ENCODE measurements around the gene PRELID3B. TPM values are rescaled to one million over a fixed set of nuclear protein-coding genes. Genes with fewer than 3 reads are reported as not detected.

The PRELID3B gene
- total and polyA plus RNA-seq, 2 of the 13 experiments (the other 11 are each of a cell fraction or from before 2014, with no cell fraction given) = 23.3 to 42.6 TPM

DNA sequence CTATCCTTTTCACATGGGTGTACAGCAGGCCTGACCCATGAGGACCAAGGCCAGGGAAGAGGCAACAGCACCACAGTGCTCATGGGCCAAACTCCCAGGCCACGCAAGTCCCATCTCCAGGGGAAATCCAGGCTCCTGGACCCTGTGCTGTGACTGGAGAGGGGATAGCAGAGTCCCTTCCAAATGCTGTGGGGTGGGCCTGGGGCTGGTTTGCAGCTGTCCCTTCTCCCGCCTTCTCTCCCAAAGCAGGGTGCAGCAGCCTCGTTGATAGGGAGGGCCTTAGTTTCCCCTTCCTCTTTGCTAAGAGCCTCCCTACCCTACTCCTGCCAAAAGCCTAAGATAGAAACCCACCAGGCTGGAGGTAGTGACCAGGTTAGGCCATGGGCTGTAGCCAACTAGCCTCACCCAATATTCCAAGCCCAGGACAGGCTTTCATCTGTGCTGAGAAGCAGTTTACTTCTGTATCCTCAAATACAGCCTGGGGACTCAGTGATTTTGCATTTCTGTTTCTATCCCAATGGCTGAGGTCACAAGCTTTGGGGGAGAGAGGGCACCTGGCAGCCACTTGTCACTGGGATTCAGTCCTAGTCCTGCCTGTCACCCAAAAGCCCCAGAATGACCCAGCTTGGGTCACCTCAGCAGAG is 36.9 kb downstream of the PRELID3B start (continued):
- 0 out of 2 replicates have a peak, but pooled peaks have one; percentile 1 for TF ChIP-seq ZSCAN29 (CRISPR knock-in tag; conservative IDR thresholded peaks at IDR 0.05)
- no peak for TF ChIP-seq HDAC1 (CRISPR knock-in tag; IDR thresholded peaks at IDR 0.05)
- no peak for TF ChIP-seq SRF (IDR thresholded peaks at IDR 0.05; ENCODE audit: low read depth, low read length)
- TF ChIP-seq ZNF737 (CRISPR knock-in tag; IDR thresholded peaks at IDR 0.05; ENCODE audit: borderline replicate concordance) = 0 out of 2 replicates have a peak, but pooled peaks have one; percentile 53
- TF ChIP-seq TCF7L2 (IDR thresholded peaks at IDR 0.05; ENCODE audit: low read depth, low read length) = no peak
- TF ChIP-seq, protein P1, sequence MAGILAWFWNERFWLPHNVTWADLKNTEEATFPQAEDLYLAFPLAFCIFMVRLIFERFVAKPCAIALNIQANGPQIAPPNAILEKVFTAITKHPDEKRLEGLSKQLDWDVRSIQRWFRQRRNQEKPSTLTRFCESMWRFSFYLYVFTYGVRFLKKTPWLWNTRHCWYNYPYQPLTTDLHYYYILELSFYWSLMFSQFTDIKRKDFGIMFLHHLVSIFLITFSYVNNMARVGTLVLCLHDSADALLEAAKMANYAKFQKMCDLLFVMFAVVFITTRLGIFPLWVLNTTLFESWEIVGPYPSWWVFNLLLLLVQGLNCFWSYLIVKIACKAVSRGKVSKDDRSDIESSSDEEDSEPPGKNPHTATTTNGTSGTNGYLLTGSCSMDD (CRISPR knock-in tag; IDR thresholded peaks at IDR 0.05) = no peak
- TF ChIP-seq, protein P2, sequence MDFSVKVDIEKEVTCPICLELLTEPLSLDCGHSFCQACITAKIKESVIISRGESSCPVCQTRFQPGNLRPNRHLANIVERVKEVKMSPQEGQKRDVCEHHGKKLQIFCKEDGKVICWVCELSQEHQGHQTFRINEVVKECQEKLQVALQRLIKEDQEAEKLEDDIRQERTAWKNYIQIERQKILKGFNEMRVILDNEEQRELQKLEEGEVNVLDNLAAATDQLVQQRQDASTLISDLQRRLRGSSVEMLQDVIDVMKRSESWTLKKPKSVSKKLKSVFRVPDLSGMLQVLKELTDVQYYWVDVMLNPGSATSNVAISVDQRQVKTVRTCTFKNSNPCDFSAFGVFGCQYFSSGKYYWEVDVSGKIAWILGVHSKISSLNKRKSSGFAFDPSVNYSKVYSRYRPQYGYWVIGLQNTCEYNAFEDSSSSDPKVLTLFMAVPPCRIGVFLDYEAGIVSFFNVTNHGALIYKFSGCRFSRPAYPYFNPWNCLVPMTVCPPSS (IDR thresholded peaks at IDR 0.05) = no peak
- TF ChIP-seq, protein P3, sequence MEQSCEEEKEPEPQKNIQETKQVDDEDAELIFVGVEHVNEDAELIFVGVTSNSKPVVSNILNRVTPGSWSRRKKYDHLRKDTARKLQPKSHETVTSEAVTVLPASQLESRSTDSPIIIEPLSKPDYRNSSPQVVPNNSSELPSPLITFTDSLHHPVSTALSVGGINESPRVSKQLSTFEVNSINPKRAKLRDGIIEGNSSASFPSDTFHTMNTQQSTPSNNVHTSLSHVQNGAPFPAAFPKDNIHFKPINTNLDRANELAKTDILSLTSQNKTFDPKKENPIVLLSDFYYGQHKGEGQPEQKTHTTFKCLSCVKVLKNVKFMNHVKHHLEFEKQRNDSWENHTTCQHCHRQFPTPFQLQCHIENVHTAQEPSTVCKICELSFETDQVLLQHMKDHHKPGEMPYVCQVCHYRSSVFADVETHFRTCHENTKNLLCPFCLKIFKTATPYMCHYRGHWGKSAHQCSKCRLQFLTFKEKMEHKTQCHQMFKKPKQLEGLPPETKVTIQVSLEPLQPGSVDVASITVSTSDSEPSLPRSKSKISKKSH (CRISPR knock-in tag; IDR thresholded peaks at IDR 0.05; ENCODE audit: borderline replicate concordance) = peak; percentile 81; the same call in 1 of the 2 replicates
- no peak for TF ChIP-seq KLF6 (CRISPR knock-in tag; IDR thresholded peaks at IDR 0.05)
- peak; percentile 72; the same call in 1 of the 2 replicates for TF ChIP-seq GFI1 (CRISPR knock-in tag; IDR thresholded peaks at IDR 0.05; ENCODE audit: borderline replicate concordance)
- TF ChIP-seq SETDB1 (CRISPR knock-in tag; IDR thresholded peaks at IDR 0.05; ENCODE audit: borderline replicate concordance) = no peak
- TF ChIP-seq ZNF775 (CRISPR knock-in tag; IDR thresholded peaks at IDR 0.05; ENCODE audit: borderline replicate concordance) = no peak
- TF ChIP-seq, protein P4, sequence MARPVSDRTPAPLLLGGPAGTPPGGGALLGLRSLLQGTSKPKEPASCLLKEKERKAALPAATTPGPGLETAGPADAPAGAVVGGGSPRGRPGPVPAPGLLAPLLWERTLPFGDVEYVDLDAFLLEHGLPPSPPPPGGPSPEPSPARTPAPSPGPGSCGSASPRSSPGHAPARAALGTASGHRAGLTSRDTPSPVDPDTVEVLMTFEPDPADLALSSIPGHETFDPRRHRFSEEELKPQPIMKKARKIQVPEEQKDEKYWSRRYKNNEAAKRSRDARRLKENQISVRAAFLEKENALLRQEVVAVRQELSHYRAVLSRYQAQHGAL (CRISPR knock-in tag; IDR thresholded peaks at IDR 0.05; ENCODE audit: not compliant biosample characterization) = no peak
- no peak for TF ChIP-seq GABPB1 (CRISPR knock-in tag; IDR thresholded peaks at IDR 0.05)
- TF ChIP-seq MIXL1 (CRISPR knock-in tag; IDR thresholded peaks at IDR 0.05) = no peak
- 0 out of 2 replicates have a peak, but pooled peaks have one; percentile 41 for TF ChIP-seq ZNF761 (CRISPR knock-in tag; conservative IDR thresholded peaks at IDR 0.05)
- no peak for TF ChIP-seq ZNF563 (CRISPR knock-in tag; IDR thresholded peaks at IDR 0.05)
- TF ChIP-seq ZSCAN30 (CRISPR knock-in tag; IDR thresholded peaks at IDR 0.05) = no peak
- TF ChIP-seq, protein P5, sequence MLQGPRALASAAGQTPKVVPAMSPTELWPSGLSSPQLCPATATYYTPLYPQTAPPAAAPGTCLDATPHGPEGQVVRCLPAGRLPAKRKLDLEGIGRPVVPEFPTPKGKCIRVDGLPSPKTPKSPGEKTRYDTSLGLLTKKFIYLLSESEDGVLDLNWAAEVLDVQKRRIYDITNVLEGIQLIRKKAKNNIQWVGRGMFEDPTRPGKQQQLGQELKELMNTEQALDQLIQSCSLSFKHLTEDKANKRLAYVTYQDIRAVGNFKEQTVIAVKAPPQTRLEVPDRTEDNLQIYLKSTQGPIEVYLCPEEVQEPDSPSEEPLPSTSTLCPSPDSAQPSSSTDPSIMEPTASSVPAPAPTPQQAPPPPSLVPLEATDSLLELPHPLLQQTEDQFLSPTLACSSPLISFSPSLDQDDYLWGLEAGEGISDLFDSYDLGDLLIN (CRISPR knock-in tag; IDR thresholded peaks at IDR 0.05; ENCODE audit: borderline replicate concordance) = 0 out of 2 replicates have a peak, but pooled peaks have one; percentile 16
- TF ChIP-seq ZNF331 (CRISPR knock-in tag; IDR thresholded peaks at IDR 0.05) = no peak
- TF ChIP-seq, protein P6, sequence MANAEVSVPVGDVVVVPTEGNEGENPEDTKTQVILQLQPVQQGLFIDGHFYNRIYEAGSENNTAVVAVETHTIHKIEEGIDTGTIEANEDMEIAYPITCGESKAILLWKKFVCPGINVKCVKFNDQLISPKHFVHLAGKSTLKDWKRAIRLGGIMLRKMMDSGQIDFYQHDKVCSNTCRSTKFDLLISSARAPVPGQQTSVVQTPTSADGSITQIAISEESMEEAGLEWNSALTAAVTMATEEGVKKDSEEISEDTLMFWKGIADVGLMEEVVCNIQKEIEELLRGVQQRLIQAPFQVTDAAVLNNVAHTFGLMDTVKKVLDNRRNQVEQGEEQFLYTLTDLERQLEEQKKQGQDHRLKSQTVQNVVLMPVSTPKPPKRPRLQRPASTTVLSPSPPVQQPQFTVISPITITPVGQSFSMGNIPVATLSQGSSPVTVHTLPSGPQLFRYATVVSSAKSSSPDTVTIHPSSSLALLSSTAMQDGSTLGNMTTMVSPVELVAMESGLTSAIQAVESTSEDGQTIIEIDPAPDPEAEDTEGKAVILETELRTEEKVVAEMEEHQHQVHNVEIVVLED (CRISPR knock-in tag; IDR thresholded peaks at IDR 0.05; ENCODE audit: borderline replicate concordance) = 0 out of 2 replicates have a peak, but pooled peaks have one; percentile 19
- TF ChIP-seq PTBP1 (IDR thresholded peaks at IDR 0.05; ENCODE audit: low read depth, low read length, poor library complexity, severe bottlenecking) = no peak

Measured in HepG2 (cell line).